AG20443 (cell line): ENCODE data around the gene OR4D2.

ENCODE experiments used
- DNase-seq: peaks from one replicate; pipeline ENCODE4 v3.0.0; 2012; ENCODE audit warnings: low spot score, mixed read lengths

Gene OR4D2

GRCh38 chr17:58210922-58211321 lies 44.1 kb downstream of the OR4D2 start:
- no peak for DNase-seq

GRCh38 chr17:58215685-58216084 lies 48.9 kb downstream of the OR4D2 start:
- DNase-seq, result no peak

GRCh38 chr17:58217766-58218165 lies 51.0 kb downstream of the OR4D2 start:
- DNase-seq, result no peak

- peak; percentile 100 for DNase-seq
Measured at GRCh38 chr17:58219007-58219788, 52.4 kb downstream of the OR4D2 start, which contains the start of gene MKS1. MKS1 (minus strand) TSS chr17:58219255; CDS start chr17:58219230, 25 bp downstream.

GRCh38 chr17:58219789-58220183 lies 53.0 kb downstream of the OR4D2 start:
- no peak for DNase-seq
